Mesendoderm (in vitro differentiated cells): ENCODE measurements around the gene C11orf24.

ENCODE experiments used
- DNase-seq: peaks from one replicate; pipeline ENCODE4 v3.0.0; 2013
- H2AK5ac ChIP-seq: 2 replicates; pipeline ENCODE4 v1.6.1; 2013; ENCODE audit warnings: low read length, inconsistent platforms
- H2BK120ac ChIP-seq: 2 replicates; pipeline ENCODE4 v1.6.1; 2013; ENCODE audit warnings: low read depth, mild to moderate bottlenecking, low read length, moderate library complexity, mixed read lengths
- H2BK15ac ChIP-seq: replicated peaks from 2 replicates; pipeline ENCODE4 v1.6.1; 2013; ENCODE audit warnings: low read depth, mild to moderate bottlenecking, moderate library complexity
- H2BK5ac ChIP-seq: 2 replicates; pipeline ENCODE4 v1.6.1; 2013; ENCODE audit warnings: low read length, inconsistent platforms
- H3K18ac ChIP-seq: 2 replicates; pipeline ENCODE4 v1.6.1; 2013; ENCODE audit warnings: mild to moderate bottlenecking, low read length, mixed read lengths
- H3K23ac ChIP-seq: one replicate; pipeline ENCODE4 v1.6.1; 2013; ENCODE audit warnings: low read length
- H3K27ac ChIP-seq: 2 replicates; pipeline ENCODE4 v1.5.1; 2013; ENCODE audit warnings: low read depth, mild to moderate bottlenecking, inconsistent platforms, low read length, moderate library complexity
- H3K27me3 ChIP-seq: 2 replicates; pipeline ENCODE4 v1.6.1; 2013; ENCODE audit warnings: low read length, control low read depth, mild to moderate bottlenecking, inconsistent platforms; ENCODE audit not compliant: insufficient read depth, poor library complexity
- H3K36me3 ChIP-seq: 2 replicates; pipeline ENCODE4 v1.6.1; 2013; ENCODE audit warnings: low read length, inconsistent platforms; ENCODE audit not compliant: control insufficient read depth, insufficient read depth
- H3K4ac ChIP-seq: one replicate; pipeline ENCODE4 v1.6.1; 2013; ENCODE audit warnings: low read depth, mild to moderate bottlenecking, low read length, moderate library complexity
- H3K4me1 ChIP-seq: 2 replicates; pipeline ENCODE4 v1.6.1; 2013; ENCODE audit warnings: low read depth, low read length, inconsistent platforms; ENCODE audit not compliant: control insufficient read depth
- H3K4me2 ChIP-seq: 2 replicates; pipeline ENCODE4 v1.6.1; 2013; ENCODE audit warnings: low read length
- H3K4me3 ChIP-seq: 2 replicates; pipeline ENCODE4 v1.5.1; 2013; ENCODE audit warnings: mild to moderate bottlenecking, low read length
- H3K56ac ChIP-seq: one replicate; pipeline ENCODE4 v1.6.1; 2013; ENCODE audit warnings: low read length
- H3K79me1 ChIP-seq: 2 replicates; pipeline ENCODE4 v1.6.1; 2013; ENCODE audit warnings: low read length, inconsistent platforms
- H3K79me2 ChIP-seq: 2 replicates; pipeline ENCODE4 v1.6.1; 2013; ENCODE audit warnings: mild to moderate bottlenecking, low read length; ENCODE audit not compliant: control insufficient read depth, insufficient read depth
- H3K9ac ChIP-seq: 2 replicates; pipeline ENCODE4 v1.6.1; 2013; ENCODE audit warnings: low read length, inconsistent platforms
- H4K5ac ChIP-seq: one replicate; pipeline ENCODE4 v1.6.1; 2013; ENCODE audit warnings: low read length
- H4K8ac ChIP-seq: one replicate; pipeline ENCODE4 v1.6.1; 2013; ENCODE audit warnings: low read depth, mild to moderate bottlenecking, control low read depth, low read length, moderate library complexity
- WGBS: extraction: QIAGEN DNeasy Blood & Tissue Kit; methylation state at CpG from one replicate; pipeline ENCODE4 v1.1.7; 2013; ENCODE audit warnings: low lambda C conversion rate, missing lambda C conversion rate; ENCODE audit not compliant: insufficient coverage; ENCODE audit errors: extremely low coverage; 5-methylcytosine and 5-hydroxymethylcytosine counted together

Gene C11orf24

DNA sequence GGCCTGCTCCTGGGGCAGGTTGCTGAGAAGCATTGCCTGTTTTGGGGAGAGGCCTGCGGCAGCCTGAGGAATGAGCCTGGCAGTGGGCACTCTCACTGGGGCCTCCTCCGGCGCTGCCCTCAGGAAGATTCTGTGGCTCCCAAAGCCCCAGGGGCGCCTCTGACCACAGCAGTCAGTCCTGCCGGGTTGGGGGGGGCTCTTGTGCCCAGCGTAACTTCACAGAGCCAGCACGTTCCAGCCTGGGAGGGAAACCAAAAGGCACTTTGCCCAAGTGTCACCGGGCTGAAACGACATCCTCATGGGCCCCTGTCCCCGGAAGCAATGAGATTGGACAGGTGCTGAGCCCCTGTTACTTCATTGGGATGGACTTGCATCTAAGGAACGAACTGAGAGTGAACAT, 36.3 kb upstream of the C11orf24 start:
- H3K9ac ChIP-seq: no peak overlapping the region
- H2BK15ac ChIP-seq: no peak overlapping the region
- no peaks in the 10 kb centered on the region for H3K27me3 ChIP-seq
- no peak overlapping the region for H3K4me2 ChIP-seq
- no peaks in the 10 kb centered on the region for H3K36me3 ChIP-seq
- H3K27ac ChIP-seq: no peak overlapping the region
- H3K79me2 ChIP-seq: no peaks in the 10 kb centered on the region
- H2BK120ac ChIP-seq: no peak overlapping the region
- H3K4ac ChIP-seq: no peak overlapping the region
- H3K23ac ChIP-seq: no peak overlapping the region
- no CpG with 5 or more reads among the region's 11 CpGs for WGBS
- H3K79me1 ChIP-seq: no peaks in the 10 kb centered on the region
- H4K5ac ChIP-seq: no peak overlapping the region
- no peak overlapping the region for H4K8ac ChIP-seq
- H3K4me1 ChIP-seq: no peaks in the 10 kb centered on the region
- H3K18ac ChIP-seq: no peak overlapping the region
- no peak for DNase-seq
- H3K4me3 ChIP-seq: no peak overlapping the region
- H2BK5ac ChIP-seq: no peak overlapping the region
- no peak overlapping the region for H2AK5ac ChIP-seq
- H3K56ac ChIP-seq: no peak overlapping the region

DNA sequence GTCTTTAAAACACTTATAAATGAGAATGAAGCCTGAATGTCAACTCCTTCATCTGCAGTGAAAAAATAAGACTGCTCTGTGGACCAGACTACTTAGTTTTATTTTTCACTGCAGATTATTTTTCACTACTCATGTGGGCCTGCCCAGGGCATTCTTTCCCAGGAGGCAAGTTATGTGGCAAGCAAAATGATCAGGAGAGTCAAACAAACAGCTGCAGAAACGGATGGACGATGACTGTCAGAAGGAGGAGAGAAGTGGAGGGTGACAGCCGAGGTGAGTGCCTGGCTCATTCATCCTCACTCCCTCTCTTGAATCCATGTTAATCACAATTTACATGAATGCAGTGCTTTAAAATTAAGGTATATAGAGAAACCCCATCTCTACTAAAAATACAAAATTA, 34.9 kb upstream of the C11orf24 start:
- H3K9ac ChIP-seq: no peak overlapping the region
- no peak for DNase-seq
- H3K23ac ChIP-seq: no peak overlapping the region
- no peak overlapping the region for H3K4me3 ChIP-seq
- no peaks in the 10 kb centered on the region for H3K79me1 ChIP-seq
- no peak overlapping the region for H3K27ac ChIP-seq
- H2BK120ac ChIP-seq: no peak overlapping the region
- H3K79me2 ChIP-seq: no peaks in the 10 kb centered on the region
- H3K36me3 ChIP-seq: no peaks in the 10 kb centered on the region
- H3K4me1 ChIP-seq: no peaks in the 10 kb centered on the region
- H3K4me2 ChIP-seq: no peak overlapping the region
- no peak overlapping the region for H2BK15ac ChIP-seq
- H2BK5ac ChIP-seq: no peak overlapping the region
- no peak overlapping the region for H3K18ac ChIP-seq
- H2AK5ac ChIP-seq: no peak overlapping the region
- no peak overlapping the region for H4K5ac ChIP-seq
- no CpG with 5 or more reads among the region's 3 CpGs for WGBS
- no peak overlapping the region for H3K4ac ChIP-seq
- no peak overlapping the region for H3K56ac ChIP-seq
- no peaks in the 10 kb centered on the region for H3K27me3 ChIP-seq
- no peak overlapping the region for H4K8ac ChIP-seq

DNA sequence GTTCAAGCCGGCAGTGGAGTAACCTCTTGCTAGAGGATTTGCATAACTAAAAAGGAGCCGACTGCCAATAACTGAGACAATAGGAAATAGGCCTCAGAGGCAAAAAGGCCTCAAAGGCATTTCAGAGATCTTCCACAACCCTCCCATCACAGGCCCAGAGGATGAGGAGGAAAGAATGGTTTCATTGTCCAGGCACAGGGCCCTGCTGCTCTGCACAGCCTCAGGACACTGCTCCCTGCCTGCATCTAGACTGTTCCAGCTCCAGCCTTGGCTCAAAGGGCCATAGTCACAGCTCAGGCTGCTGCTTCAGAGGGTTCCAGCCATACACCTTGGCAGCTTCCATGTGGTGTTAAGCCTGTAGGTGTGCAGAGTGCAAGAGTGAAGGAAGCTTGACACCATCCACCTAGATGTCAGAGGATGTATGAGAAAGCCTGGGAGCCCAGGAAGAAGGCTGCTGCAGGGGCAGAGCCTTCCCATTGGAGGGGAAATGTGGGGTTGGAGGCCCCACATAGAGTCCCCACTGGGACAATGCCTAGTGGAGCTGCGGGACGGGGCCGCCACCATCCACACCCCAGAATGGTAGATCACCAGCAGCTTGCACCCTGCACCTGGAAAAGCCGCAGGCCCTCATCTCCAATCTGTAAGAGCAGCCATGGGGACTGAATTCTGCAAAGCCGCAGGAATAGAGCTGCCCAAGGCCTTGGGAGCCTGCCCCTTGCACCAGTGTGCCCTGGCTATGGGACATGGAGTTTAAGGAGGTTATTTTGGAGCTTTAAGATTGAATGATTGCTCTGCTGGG, 32.4 kb upstream of the C11orf24 start:
- H3K27me3 ChIP-seq: no peaks in the 10 kb centered on the region
- H3K4me2 ChIP-seq: no peak overlapping the region
- H2BK15ac ChIP-seq: no peak overlapping the region
- H4K5ac ChIP-seq: no peak overlapping the region
- H4K8ac ChIP-seq: no peak overlapping the region
- no peak overlapping the region for H2BK5ac ChIP-seq
- no peak overlapping the region for H3K27ac ChIP-seq
- no peaks in the 10 kb centered on the region for H3K4me1 ChIP-seq
- no peak overlapping the region for H3K9ac ChIP-seq
- no peak overlapping the region for H3K56ac ChIP-seq
- H3K79me1 ChIP-seq: no peaks in the 10 kb centered on the region
- H2AK5ac ChIP-seq: no peak overlapping the region
- no peak for DNase-seq
- no CpG with 5 or more reads among the region's 7 CpGs for WGBS
- H3K4ac ChIP-seq: no peak overlapping the region
- H3K36me3 ChIP-seq: no peaks in the 10 kb centered on the region
- H2BK120ac ChIP-seq: no peak overlapping the region
- H3K23ac ChIP-seq: no peak overlapping the region
- H3K18ac ChIP-seq: no peak overlapping the region
- H3K4me3 ChIP-seq: no peak overlapping the region
- H3K79me2 ChIP-seq: no peaks in the 10 kb centered on the region

DNA sequence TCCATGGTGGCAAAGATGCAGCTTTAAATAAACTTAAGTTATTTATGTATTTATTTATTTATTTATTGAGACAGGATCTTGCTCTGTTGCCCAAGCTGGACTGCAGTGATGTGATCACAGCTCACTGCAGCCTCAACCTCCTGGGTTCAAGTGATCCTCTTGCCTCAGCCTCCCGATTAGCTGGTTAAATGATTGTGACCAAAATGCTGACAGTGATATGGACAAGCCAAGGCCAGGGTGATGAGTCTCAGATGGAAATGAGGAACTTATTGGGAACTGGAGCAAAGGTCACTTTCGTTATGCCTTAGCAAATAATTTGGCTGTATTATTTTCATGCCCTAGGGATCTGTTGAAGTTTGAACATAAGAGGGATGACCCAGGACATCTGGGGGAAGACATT, 31.3 kb upstream of the C11orf24 start:
- no peak overlapping the region for H3K18ac ChIP-seq
- no peak overlapping the region for H3K27ac ChIP-seq
- H3K23ac ChIP-seq: no peak overlapping the region
- no peaks in the 10 kb centered on the region for H3K4me1 ChIP-seq
- no peaks in the 10 kb centered on the region for H3K79me2 ChIP-seq
- H3K4me3 ChIP-seq: no peak overlapping the region
- H3K36me3 ChIP-seq: no peaks in the 10 kb centered on the region
- H3K4ac ChIP-seq: no peak overlapping the region
- WGBS: no CpG with 5 or more reads among the region's 2 CpGs
- no peaks in the 10 kb centered on the region for H3K27me3 ChIP-seq
- no peak overlapping the region for H3K9ac ChIP-seq
- H3K56ac ChIP-seq: no peak overlapping the region
- H4K5ac ChIP-seq: no peak overlapping the region
- no peaks in the 10 kb centered on the region for H3K79me1 ChIP-seq
- no peak overlapping the region for H2BK5ac ChIP-seq
- no peak overlapping the region for H4K8ac ChIP-seq
- no peak overlapping the region for H2BK120ac ChIP-seq
- no peak overlapping the region for H2AK5ac ChIP-seq
- H2BK15ac ChIP-seq: no peak overlapping the region
- no peak overlapping the region for H3K4me2 ChIP-seq
- no peak for DNase-seq

DNA sequence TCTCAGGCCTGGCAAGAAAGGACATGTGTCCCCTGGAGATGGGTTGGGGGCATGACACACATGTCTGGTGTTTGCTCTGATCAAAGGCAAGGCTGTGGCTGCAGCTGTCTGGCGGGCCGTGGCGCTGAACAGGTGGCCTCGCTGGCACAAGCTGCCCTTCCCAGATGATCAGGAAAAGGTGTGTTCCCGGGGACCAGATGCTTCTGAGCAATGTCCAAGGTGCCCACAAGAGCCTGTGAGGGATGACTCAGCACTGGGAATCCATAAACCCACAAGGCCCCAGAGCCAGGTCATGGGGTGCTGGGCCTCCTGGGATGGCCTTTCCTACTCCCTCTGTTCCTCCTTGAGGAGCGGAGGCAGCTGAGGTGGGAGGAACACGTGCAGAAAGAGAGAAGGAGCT, 30.9 kb upstream of the C11orf24 start:
- no peak overlapping the region for H3K4me3 ChIP-seq
- H2AK5ac ChIP-seq: no peak overlapping the region
- H3K36me3 ChIP-seq: no peaks in the 10 kb centered on the region
- H3K18ac ChIP-seq: no peak overlapping the region
- no peak overlapping the region for H3K56ac ChIP-seq
- H3K4me2 ChIP-seq: no peak overlapping the region
- H3K27me3 ChIP-seq: no peaks in the 10 kb centered on the region
- H3K4me1 ChIP-seq: no peaks in the 10 kb centered on the region
- H3K9ac ChIP-seq: no peak overlapping the region
- no CpG with 5 or more reads among the region's 7 CpGs for WGBS
- H3K23ac ChIP-seq: no peak overlapping the region
- H2BK5ac ChIP-seq: no peak overlapping the region
- no peak overlapping the region for H2BK15ac ChIP-seq
- no peak for DNase-seq
- H4K5ac ChIP-seq: no peak overlapping the region
- no peak overlapping the region for H3K27ac ChIP-seq
- no peaks in the 10 kb centered on the region for H3K79me2 ChIP-seq
- no peak overlapping the region for H4K8ac ChIP-seq
- H3K79me1 ChIP-seq: no peaks in the 10 kb centered on the region
- H3K4ac ChIP-seq: no peak overlapping the region
- no peak overlapping the region for H2BK120ac ChIP-seq

DNA sequence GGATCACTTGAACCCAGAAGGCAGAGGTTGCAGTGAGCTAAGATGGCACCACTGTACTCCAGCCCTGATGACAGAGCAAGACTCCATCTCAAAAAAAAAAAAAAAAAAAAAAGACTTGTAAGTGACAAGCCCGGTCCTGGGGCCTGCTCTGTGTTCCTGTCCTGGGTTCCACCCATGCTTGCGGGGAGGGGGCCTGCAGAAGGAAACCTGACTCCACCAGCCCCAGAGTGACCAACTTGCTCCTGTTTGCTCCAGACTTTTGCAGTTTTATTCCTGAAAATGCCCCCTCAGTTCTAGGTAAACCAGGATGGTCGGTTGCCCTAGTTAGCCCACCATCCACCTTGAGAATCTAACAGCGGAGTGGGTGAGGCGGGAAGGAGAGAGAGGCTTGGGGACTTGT, 30.5 kb upstream of the C11orf24 start:
- no peak overlapping the region for H3K27ac ChIP-seq

More for the DNA sequence above, 30.5 kb upstream of the C11orf24 start:
- Histone ChIP-seq H2AK5ac (no peak overlapping the region), H3K4me1 (no peaks in the 10 kb centered on the region), H3K23ac (no peak overlapping the region), H3K36me3 (no peaks in the 10 kb centered on the region), H3K79me1 (no peaks in the 10 kb centered on the region), H3K18ac (no peak overlapping the region), H2BK15ac (no peak overlapping the region), H3K56ac (no peak overlapping the region), H3K4ac (no peak overlapping the region), H4K8ac (no peak overlapping the region), H3K79me2 (no peaks in the 10 kb centered on the region), H2BK5ac (no peak overlapping the region), H3K27me3 (no peaks in the 10 kb centered on the region), H3K4me3 (no peak overlapping the region), H4K5ac (no peak overlapping the region), H2BK120ac (no peak overlapping the region), H3K9ac (no peak overlapping the region), H3K4me2 (no peak overlapping the region)
- no CpG with 5 or more reads among the region's 5 CpGs for WGBS
- DNase-seq: no peak
